GM12873 (cell line): ENCODE measurements around the gene ARHGEF38.

Experiments
- CTCF ChIP-seq: IDR thresholded peaks from 2 replicates; pipeline ENCODE4 v1.5.1; 2012; ENCODE audit warnings: low read depth, mild to moderate bottlenecking, moderate library complexity, low read length, control low read depth; ENCODE audit not compliant: insufficient read depth; ENCODE audit errors: missing control alignments

The ARHGEF38 gene

GRCh38 chr4:105556206-105556605 lies 3.8 kb downstream of the ARHGEF38 start:
- TF ChIP-seq CTCF = no peak

GRCh38 chr4:105558277-105558676 lies 5.9 kb downstream of the ARHGEF38 start:
- no peak for TF ChIP-seq CTCF

- no peak for TF ChIP-seq CTCF
These were observed 8.0 kb downstream of the ARHGEF38 start for GRCh38 chr4:105560421-105560848.

GRCh38 chr4:105563352-105563751 lies 10.9 kb downstream of the ARHGEF38 start:
- TF ChIP-seq CTCF = no peak

- TF ChIP-seq CTCF = no peak
These were observed 16.2 kb downstream of the ARHGEF38 start for GRCh38 chr4:105568584-105568983.

- TF ChIP-seq CTCF = no peak
These were observed 16.8 kb downstream of the ARHGEF38 start for GRCh38 chr4:105569057-105569865.

GRCh38 chr4:105569866-105570236 lies 17.4 kb downstream of the ARHGEF38 start:
- TF ChIP-seq CTCF = no peak
